Caco-2 (cell line): ENCODE data around the gene ASIC4. TPM values are rescaled to one million over a fixed set of nuclear protein-coding genes. Genes with fewer than 3 reads are reported as not detected.

Experiments
- BruUV-seq: library from RNA; stranded (reverse); fragments of 400-500 nt; replicated peaks from 2 replicates; lab custom pipeline; 2021; lab: Mats Ljungman, UMichigan
- CTCF ChIA-PET: fragments of 300-600 bp; sonication (Branson Sonifier 250); formaldehyde crosslinking; loops from one replicate; lab custom pipeline; 2022; ENCODE audit warnings: antibody characterized with exemption; lab: Charles Lee
- POLR2A ChIA-PET: fragments of 300-600 bp; sonication (Branson Sonifier 250); formaldehyde crosslinking; loops from one replicate; lab custom pipeline; 2022; ENCODE audit warnings: antibody characterized with exemption; lab: Charles Lee
- DNase-seq, 2 experiments: peaks; one replicate each; pipeline versions ENCODE4 v3.0.0 to v3.0.0-alpha.2; 2020 to 2022
- H3K27me3 ChIP-seq: replicated peaks from 2 replicates; pipeline ENCODE4 v1.6.0; 2011; ENCODE audit warnings: low read length; ENCODE audit not compliant: control insufficient read depth, insufficient read depth
- H3K36me3 ChIP-seq: 2 replicates; pipeline ENCODE4 v1.5.1; 2011; ENCODE audit warnings: low read length; ENCODE audit not compliant: control insufficient read depth, insufficient read depth
- H3K4me1 ChIP-seq: fragments of 250-450 bp; sonication (Bioruptor Pico); 2 replicates; pipeline ENCODE4 v1.5.1; 2020; ENCODE audit warnings: mild to moderate bottlenecking
- H3K4me3 ChIP-seq: 2 replicates; pipeline ENCODE4 v1.5.1; 2011; ENCODE audit warnings: low read depth, mild to moderate bottlenecking, control low read depth, low read length
- H3K9me3 ChIP-seq: fragments of 250-450 bp; sonication (Bioruptor Pico); 2 replicates; pipeline ENCODE4 v1.5.1; 2020; ENCODE audit warnings: mild to moderate bottlenecking, moderate library complexity
- H3K27ac Mint-ChIP-seq: one replicate; pipeline ENCODE4 v1.8.0; 2022; ENCODE audit warnings: mixed read lengths; ENCODE audit not compliant: unreplicated experiment
- H3K27me3 Mint-ChIP-seq: one replicate; pipeline ENCODE4 v1.8.0; 2022; ENCODE audit warnings: mixed read lengths; ENCODE audit not compliant: insufficient read depth, unreplicated experiment
- H3K36me3 Mint-ChIP-seq: one replicate; pipeline ENCODE4 v1.8.0; 2022; ENCODE audit warnings: mild to moderate bottlenecking, mixed read lengths; ENCODE audit not compliant: insufficient read depth, unreplicated experiment
- H3K4me1 Mint-ChIP-seq: one replicate; pipeline ENCODE4 v1.8.0; 2022; ENCODE audit warnings: low read depth, mixed read lengths; ENCODE audit not compliant: unreplicated experiment
- H3K4me3 Mint-ChIP-seq: one replicate; pipeline ENCODE4 v1.8.0; 2022; ENCODE audit warnings: mild to moderate bottlenecking, moderate library complexity, mixed read lengths; ENCODE audit not compliant: unreplicated experiment
- H3K9me3 Mint-ChIP-seq: one replicate; pipeline ENCODE4 v1.8.0; 2022; ENCODE audit warnings: mixed read lengths; ENCODE audit not compliant: unreplicated experiment
- intact Hi-C: fragments of 100-400 bp; cut with micrococcal nuclease; formaldehyde crosslinking; loops from one replicate; pipeline ENCODE4 v1.10.0; 2022; ENCODE audit not compliant: unreplicated experiment
- total RNA-seq: library from RNA; stranded (reverse); gene quantifications from 2 replicates; pipeline ENCODE4 v1.2.3, GENCODE V29; 2022
- TF ChIP-seq, protein P1 (sequence below), 2 experiments: fragments of 200-600 bp in 1 of 2; IDR thresholded peaks; 1 replicate in 1 of 2; 2 replicates in 1 of 2; pipeline versions ENCODE4 v1.5.1 to v1.8.0; 2011 to 2022; ENCODE audit warnings: antibody characterized with exemption in 1 of 2, control low read depth in 1 of 2, inconsistent platforms in 1 of 2, low read depth in 1 of 2, low read length in 1 of 2, mild to moderate bottlenecking in 1 of 2, moderate library complexity in 1 of 2; ENCODE audit not compliant: insufficient read depth in 1 of 2, severe bottlenecking in 1 of 2, unreplicated experiment in 1 of 2

ASIC4 gene
- total RNA-seq, 1 experiment from 2014 or later: 0.16 TPM

DNA sequence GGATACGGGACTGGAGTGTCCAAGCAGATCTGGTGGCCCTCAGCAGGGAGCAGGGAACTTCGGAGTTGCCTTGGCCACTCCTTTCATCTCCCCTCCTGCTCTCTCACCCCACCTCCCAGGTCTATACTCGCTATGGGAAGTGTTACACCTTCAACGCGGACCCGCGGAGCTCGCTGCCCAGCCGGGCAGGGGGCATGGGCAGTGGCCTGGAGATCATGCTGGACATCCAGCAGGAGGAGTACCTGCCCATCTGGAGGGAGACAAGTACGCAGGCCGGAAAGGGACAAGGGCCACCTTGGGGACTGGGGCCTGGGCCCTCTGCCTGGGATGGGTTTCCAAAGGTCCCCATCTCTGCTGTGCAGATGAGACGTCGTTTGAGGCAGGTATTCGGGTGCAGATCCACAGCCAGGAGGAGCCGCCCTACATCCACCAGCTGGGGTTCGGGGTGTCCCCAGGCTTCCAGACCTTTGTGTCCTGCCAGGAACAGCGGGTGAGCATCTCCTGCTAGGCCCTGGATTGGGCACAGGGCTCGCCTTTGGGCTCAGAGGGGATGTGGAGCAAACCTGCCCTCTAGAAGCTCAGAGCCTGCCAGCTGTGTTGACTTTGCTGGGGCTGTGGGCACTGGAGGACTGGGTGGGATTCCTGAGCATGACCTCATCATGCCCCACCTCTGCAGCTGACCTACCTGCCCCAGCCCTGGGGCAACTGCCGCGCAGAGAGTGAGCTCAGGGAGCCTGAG, 17.5 kb downstream of the ASIC4 start:
- Histone ChIP-seq H3K4me1 (no peaks in the 10 kb centered on the region), H3K27me3 (no peaks in the 10 kb centered on the region; the same call in 1 of the 2 replicates), H3K36me3 (no peaks in the 10 kb centered on the region), H3K4me3 (no peak overlapping the region), H3K9me3 (no peaks in the 10 kb centered on the region)
- Mint-ChIP-seq H3K4me3 (no peak overlapping the region), H3K4me1 (peaks cover 7% of the 10 kb centered on the region), H3K9me3 (no peaks in the 10 kb centered on the region), H3K27ac (no peak overlapping the region), H3K36me3 (no peaks in the 10 kb centered on the region), H3K27me3 (peaks cover 21% of the 10 kb centered on the region)
- TF ChIP-seq, protein P1, sequence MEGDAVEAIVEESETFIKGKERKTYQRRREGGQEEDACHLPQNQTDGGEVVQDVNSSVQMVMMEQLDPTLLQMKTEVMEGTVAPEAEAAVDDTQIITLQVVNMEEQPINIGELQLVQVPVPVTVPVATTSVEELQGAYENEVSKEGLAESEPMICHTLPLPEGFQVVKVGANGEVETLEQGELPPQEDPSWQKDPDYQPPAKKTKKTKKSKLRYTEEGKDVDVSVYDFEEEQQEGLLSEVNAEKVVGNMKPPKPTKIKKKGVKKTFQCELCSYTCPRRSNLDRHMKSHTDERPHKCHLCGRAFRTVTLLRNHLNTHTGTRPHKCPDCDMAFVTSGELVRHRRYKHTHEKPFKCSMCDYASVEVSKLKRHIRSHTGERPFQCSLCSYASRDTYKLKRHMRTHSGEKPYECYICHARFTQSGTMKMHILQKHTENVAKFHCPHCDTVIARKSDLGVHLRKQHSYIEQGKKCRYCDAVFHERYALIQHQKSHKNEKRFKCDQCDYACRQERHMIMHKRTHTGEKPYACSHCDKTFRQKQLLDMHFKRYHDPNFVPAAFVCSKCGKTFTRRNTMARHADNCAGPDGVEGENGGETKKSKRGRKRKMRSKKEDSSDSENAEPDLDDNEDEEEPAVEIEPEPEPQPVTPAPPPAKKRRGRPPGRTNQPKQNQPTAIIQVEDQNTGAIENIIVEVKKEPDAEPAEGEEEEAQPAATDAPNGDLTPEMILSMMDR (IDR thresholded peaks at IDR 0.05; ENCODE audit: insufficient read depth in 1 of 2, low read depth in 1 of 2, low read length in 1 of 2, severe bottlenecking in 1 of 2, unreplicated experiment in 1 of 2): no peak
- DNase-seq: no peak
- ChIA-PET CTCF (interaction anchor here (0.8 to 8.2 kb wide), 4 partner anchors 12 to 126 kb away, joined by 3 to 243 read pairs (median 3); partner anchors contain the start of genes CHPF, GMPPA and TMEM198), POLR2A (interaction anchor here (0.7 kb wide), 1 partner anchor 144 kb away, joined by 5 read pairs; no protein-coding TSS in a partner anchor)
- intact Hi-C loops: no loop called here
- BruUV-seq: no TSS peak

DNA sequence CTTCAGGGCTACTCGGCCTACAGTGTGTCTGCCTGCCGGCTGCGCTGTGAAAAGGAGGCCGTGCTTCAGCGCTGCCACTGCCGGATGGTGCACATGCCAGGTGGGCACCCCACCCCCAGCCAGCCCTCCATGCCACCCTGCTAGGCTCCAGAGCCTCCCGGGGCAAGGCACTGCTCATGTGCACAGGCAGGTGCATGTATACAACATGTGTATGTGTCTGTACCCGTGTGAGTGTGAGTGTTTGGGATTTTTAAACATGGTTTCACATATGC, 18.0 kb downstream of the ASIC4 start:
- no peak overlapping the region for H3K4me3 ChIP-seq
- Mint-ChIP-seq H3K4me1 (peaks cover 7% of the 10 kb centered on the region), H3K9me3 (no peaks in the 10 kb centered on the region), H3K27me3 (peaks cover 21% of the 10 kb centered on the region), H3K36me3 (no peaks in the 10 kb centered on the region), H3K27ac (no peak overlapping the region), H3K4me3 (no peak overlapping the region)
- intact Hi-C loops: no loop called here
- H3K9me3 ChIP-seq: no peaks in the 10 kb centered on the region
- POLR2A ChIA-PET: interaction anchor here (0.7 kb wide), 1 partner anchor 144 kb away, joined by 5 read pairs; no protein-coding TSS in a partner anchor
- no peaks in the 10 kb centered on the region; the same call in 1 of the 2 replicates for H3K27me3 ChIP-seq
- H3K4me1 ChIP-seq: no peaks in the 10 kb centered on the region
- BruUV-seq: no TSS peak
- CTCF ChIA-PET: interaction anchor here (0.8 to 8.2 kb wide), 3 partner anchors 22 to 127 kb away, joined by 3 to 243 read pairs (median 3); partner anchors contain the start of gene GMPPA
- DNase-seq: no peak
- no peaks in the 10 kb centered on the region for H3K36me3 ChIP-seq
- TF ChIP-seq, protein P1 (IDR thresholded peaks at IDR 0.05; ENCODE audit: insufficient read depth in 1 of 2, low read depth in 1 of 2, low read length in 1 of 2, severe bottlenecking in 1 of 2, unreplicated experiment in 1 of 2): no peak

DNA sequence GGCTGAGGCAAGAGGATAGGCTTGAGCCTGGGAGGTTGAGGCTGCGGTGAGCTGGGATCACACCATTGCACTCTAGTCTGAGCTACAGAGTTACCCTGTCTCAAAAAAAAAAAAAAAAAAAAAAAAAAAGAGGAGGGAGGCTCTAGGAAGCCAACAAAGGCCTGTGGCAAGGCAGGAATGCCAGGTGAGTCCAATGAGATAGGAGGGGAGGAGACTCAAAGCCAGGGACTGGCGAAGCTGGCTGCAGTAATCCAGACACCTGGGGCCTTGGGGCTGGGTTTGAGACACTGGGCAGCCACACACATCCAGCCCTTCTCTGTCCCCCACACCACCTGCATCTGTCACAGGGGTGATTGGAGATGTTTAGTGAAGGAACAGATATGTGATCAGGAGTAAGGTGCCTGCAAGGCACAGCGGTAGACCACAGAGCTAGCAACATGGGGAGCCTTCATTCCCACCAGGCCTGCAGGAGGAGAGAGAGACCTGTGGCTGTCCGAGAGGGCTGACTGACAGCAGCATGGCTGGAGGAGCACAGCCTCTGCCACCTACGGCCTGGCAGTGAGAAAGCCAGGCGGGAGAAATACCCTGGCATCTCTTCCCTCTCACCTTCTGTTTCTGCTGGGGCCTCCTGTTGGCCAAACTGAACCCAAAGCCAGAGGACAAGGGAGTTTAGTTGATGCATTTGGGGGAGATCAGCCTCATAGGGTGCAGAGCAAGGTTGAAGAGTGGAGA, 19.8 kb downstream of the ASIC4 start:
- Histone ChIP-seq H3K4me3 (no peak overlapping the region), H3K9me3 (no peaks in the 10 kb centered on the region), H3K4me1 (peaks cover 5% of the 10 kb centered on the region; the same call in 1 of the 2 replicates), H3K36me3 (no peaks in the 10 kb centered on the region), H3K27me3 (no peaks in the 10 kb centered on the region; the same call in 1 of the 2 replicates)
- POLR2A ChIA-PET: interaction anchor here (0.6 kb wide), 1 partner anchor 57 kb away, joined by 4 read pairs; no protein-coding TSS in a partner anchor
- CTCF ChIA-PET: interaction anchor here (0.6 to 1.4 kb wide), 3 partner anchors 14 to 87 kb away, joined by 3 to 7 read pairs (median 3); no protein-coding TSS in a partner anchor
- Mint-ChIP-seq H3K4me1 (peaks cover 5% of the 10 kb centered on the region), H3K9me3 (no peaks in the 10 kb centered on the region), H3K36me3 (peaks cover 7% of the 10 kb centered on the region), H3K4me3 (no peak overlapping the region), H3K27ac (no peak overlapping the region), H3K27me3 (peaks cover 18% of the 10 kb centered on the region)
- no peak for DNase-seq
- TF ChIP-seq, protein P1 (IDR thresholded peaks at IDR 0.05; ENCODE audit: insufficient read depth in 1 of 2, low read depth in 1 of 2, low read length in 1 of 2, severe bottlenecking in 1 of 2, unreplicated experiment in 1 of 2): no peak
- no TSS peak for BruUV-seq
- intact Hi-C loops: no loop called here
